T-helper 1 cell treated with Interleukin-12 subunit alpha and Interleukin-12 subunit beta and Interleukin-4 antibody, amounts not matched to agents 30 μg/mL and 1 μg/mL, for 36 hours (primary cell): ENCODE data around the gene CSH1.
"Not testable (repeated sequence)": the region's sequence is repeated elsewhere in the genome, so short reads cannot be mapped to it uniquely, and the experiment has no call there.

Experiments
- H3K27ac Mint-ChIP-seq: one replicate; pipeline ENCODE4 v1.8.0; 2021; ENCODE audit warnings: mild to moderate bottlenecking, mixed read lengths
- H3K27me3 Mint-ChIP-seq: one replicate; pipeline ENCODE4 v1.8.0; 2021; ENCODE audit warnings: low read depth, mixed read lengths
- H3K36me3 Mint-ChIP-seq: one replicate; pipeline ENCODE4 v1.8.0; 2021; ENCODE audit warnings: low read depth, mixed read lengths
- H3K4me1 Mint-ChIP-seq: one replicate; pipeline ENCODE4 v1.8.0; 2021; ENCODE audit warnings: low read depth, mixed read lengths
- H3K4me3 Mint-ChIP-seq: one replicate; pipeline ENCODE4 v1.8.0; 2021; ENCODE audit warnings: mild to moderate bottlenecking, moderate library complexity, mixed read lengths
- H3K9me3 Mint-ChIP-seq: one replicate; pipeline ENCODE4 v1.8.0; 2021; ENCODE audit warnings: mixed read lengths

The CSH1 gene

DNA sequence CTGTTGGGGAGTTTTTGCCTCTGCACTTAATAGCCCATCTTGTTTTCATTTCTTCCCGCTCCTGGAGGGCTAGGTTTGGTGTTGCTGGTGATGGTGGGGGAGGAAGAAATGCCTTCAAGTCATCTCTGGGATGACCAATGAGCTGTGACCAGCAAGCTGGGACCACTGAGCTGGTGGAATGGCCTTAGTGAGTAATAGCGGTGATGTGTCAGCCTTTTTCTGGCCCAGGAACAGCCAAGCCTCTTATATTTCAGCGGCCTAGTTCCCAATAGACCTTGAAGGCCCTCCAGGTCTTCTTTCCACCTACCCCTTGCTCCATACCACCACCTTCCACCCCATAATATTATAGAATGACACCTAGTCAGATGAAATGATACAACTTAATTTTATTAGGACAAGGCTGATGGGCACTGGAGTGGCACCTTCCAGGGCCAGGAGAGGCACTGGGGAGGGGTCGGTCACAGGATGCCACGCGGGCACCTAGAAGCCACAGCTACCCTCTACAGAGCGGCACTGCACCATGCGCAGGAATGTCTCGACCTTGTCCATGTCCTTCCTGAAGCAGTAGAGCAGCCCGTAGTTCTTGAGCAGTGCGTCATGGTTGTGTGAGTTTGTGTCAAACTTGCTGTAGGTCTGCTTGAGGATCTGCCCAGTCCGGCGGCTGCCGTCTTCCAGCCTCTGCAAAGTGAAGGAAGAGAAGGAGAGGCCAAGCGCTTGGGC lies 24.6 kb downstream of the CSH1 start:
- peaks cover 16% of the 10 kb centered on the region for H3K27me3 Mint-ChIP-seq
- H3K27ac Mint-ChIP-seq, H3K4me3 Mint-ChIP-seq, H3K36me3 Mint-ChIP-seq, H3K4me1 Mint-ChIP-seq, H3K9me3 Mint-ChIP-seq: not testable (repeated sequence)

DNA sequence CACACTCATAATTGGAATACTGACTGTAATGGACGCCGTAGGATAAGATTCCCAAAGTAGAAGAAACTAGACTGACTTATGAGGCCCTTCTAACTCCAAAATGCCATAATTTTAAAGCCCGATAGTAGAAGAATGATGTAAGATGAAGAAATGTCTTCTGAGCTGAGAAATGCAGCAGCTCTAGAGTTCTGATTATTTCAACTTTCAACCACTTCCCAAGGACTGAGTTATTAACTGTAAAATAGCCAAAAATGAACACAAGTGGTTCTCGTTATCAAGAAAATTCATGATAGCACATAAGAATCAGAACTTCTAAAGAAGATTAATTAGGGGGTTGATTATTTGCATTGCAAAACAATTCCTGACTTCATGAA lies 26.1 kb downstream of the CSH1 start:
- not testable (repeated sequence) for H3K4me3 Mint-ChIP-seq, H3K36me3 Mint-ChIP-seq, H3K27ac Mint-ChIP-seq, H3K9me3 Mint-ChIP-seq, H3K4me1 Mint-ChIP-seq
- peaks cover 16% of the 10 kb centered on the region for H3K27me3 Mint-ChIP-seq

DNA sequence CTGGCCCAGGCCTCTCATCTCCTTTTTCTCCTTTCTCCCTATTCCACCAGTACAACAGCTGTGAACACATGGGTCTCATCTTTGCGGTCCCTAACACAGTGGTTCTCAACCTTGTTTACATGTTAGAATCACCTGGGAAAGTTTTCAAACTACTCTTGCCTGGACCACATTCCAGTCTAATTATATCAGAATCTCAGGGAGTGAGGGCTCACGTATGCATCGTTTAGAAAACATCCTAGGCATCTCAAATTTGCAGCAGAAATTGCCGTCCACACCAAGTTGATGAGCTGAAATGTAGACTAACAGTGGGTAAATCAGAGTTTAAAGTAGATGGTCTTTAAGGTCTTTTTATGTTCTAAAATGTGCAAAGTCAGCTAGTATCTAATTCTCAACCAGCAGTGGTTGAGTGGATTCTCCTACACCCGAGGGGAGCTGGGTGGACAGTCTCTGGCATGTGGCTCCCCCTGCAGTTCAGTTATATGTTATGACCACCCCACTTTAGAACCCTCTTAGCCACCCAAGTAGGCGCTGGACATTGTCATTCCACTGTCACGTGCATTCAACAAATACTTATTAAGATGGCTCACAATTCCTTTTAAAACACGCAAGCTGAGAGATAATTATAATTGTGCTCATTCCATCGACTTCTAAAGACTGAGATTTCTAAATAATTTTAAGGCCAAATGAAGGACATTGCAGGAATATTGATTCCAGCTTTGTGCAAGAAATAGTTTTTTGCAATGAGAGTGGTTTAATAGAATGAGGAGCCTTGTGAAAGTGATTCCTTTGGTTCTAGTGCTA lies 26.7 kb downstream of the CSH1 start:
- not testable (repeated sequence) for H3K36me3 Mint-ChIP-seq, H3K9me3 Mint-ChIP-seq, H3K27ac Mint-ChIP-seq, H3K4me1 Mint-ChIP-seq, H3K4me3 Mint-ChIP-seq
- H3K27me3 Mint-ChIP-seq, result peaks cover 16% of the 10 kb centered on the region

DNA sequence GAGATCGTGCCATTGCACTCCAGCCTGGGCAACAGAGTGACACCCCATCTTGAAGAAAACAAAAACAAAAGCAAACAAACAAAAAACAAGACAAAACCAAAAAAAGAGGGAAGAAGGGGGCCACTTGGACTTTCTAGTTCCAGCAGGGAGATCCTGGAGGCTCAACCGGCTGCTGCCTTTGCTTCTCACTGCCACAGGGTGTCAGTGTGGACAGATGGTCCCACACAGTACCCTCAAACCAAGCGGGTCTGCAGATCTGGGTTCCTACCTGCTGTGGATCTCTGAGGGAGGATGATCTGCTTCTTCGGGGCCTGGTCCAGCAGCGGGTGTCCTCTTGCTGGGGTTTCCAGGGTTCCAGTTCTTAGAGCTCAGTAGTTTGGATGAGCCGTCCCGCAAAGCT lies 29.7 kb downstream of the CSH1 start:
- not testable (repeated sequence) for H3K4me1 Mint-ChIP-seq, H3K9me3 Mint-ChIP-seq, H3K27ac Mint-ChIP-seq, H3K4me3 Mint-ChIP-seq, H3K36me3 Mint-ChIP-seq
- H3K27me3 Mint-ChIP-seq, result peaks cover 24% of the 10 kb centered on the region

DNA sequence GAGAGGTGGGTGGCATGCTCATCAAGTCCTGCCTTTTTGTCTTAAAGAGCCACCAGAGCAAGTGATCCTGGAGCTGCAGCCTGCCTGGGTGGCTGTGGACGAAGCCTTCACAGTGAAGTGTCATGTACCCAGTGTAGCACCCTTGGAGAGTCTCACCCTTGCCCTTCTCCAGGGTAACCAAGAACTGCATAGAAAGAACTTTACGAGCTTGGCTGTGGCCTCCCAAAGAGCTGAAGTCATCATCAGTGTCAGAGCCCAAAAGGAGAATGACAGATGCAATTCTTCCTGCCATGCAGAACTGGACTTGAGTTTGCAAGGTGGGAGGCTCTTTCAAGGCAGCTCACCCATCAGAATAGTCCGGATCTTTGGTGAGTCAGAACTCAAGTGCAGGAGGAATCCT lies 37.1 kb downstream of the CSH1 start:
- peaks cover 45% of the 10 kb centered on the region for H3K27me3 Mint-ChIP-seq
- no peaks in the 10 kb centered on the region for H3K4me1 Mint-ChIP-seq
- H3K9me3 Mint-ChIP-seq, result no peaks in the 10 kb centered on the region
- H3K27ac Mint-ChIP-seq, result no peak overlapping the region
- no peak overlapping the region for H3K4me3 Mint-ChIP-seq
- H3K36me3 Mint-ChIP-seq, result no peaks in the 10 kb centered on the region

DNA sequence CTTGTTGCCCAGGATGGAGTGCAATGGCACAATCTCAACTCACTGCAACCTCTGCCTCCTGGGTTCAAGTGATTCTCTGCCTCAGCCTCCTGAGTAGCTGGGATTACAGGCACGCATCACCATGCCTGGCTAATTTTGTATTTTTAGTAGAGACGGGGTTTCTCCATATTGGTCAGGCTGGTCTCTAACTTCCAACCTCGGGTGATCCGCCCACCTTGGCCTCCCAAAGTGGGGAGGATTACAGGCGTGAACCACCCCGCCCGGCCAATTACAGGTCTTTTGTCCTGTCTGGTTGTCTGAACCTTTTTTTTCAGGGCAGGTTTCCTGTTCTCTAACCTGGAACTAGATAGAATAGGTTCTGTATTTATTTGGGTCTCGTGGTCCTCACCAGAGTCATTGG lies 39.9 kb downstream of the CSH1 start:
- not testable (repeated sequence) for H3K9me3 Mint-ChIP-seq, H3K4me3 Mint-ChIP-seq, H3K27ac Mint-ChIP-seq, H3K4me1 Mint-ChIP-seq, H3K36me3 Mint-ChIP-seq
- peaks cover 51% of the 10 kb centered on the region for H3K27me3 Mint-ChIP-seq

DNA sequence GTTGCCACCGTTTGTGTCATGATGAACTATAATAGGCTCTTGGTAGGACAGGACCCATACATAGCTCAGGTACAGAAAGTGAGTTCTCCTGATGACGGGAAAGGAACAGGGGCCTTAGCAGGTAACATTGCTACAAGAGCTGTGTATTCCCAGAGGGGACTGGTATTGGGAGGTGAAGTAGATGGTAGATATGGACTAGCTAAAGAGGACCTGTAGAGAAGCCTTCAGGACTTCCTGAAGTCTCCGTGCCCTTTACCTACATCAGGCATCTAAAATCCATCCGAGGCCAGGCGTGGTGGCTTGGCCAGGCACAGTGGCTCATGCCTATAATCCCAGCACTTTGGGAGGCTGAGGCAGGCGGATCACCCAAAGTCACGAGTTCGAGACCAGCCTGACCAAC lies 41.2 kb downstream of the CSH1 start:
- Mint-ChIP-seq H3K27ac (no peak overlapping the region), H3K36me3 (no peaks in the 10 kb centered on the region), H3K9me3 (no peaks in the 10 kb centered on the region), H3K27me3 (peaks cover 52% of the 10 kb centered on the region), H3K4me3 (no peak overlapping the region), H3K4me1 (no peaks in the 10 kb centered on the region)

DNA sequence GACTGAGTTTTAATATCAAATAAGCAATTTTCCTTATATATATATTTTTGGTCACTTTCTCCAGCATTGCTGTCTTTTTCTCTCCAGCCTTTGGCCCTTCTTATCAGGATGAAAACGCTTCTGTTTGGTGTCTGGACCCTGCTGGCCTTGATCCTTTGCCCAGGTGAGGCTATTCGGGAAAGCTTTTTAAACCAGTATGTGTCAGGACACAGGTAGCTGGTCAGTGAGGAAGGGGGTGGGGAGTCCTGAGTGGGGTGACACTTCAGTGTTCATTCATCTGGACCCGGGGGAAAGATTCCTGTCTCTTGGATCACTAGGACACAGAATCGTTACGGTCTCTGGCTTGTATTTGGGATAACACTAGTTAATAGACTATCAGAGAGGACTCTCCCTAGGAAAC lies 41.7 kb downstream of the CSH1 start:
- Mint-ChIP-seq H3K9me3 (no peaks in the 10 kb centered on the region), H3K27ac (no peak overlapping the region), H3K4me1 (peaks cover 2% of the 10 kb centered on the region), H3K4me3 (no peak overlapping the region), H3K36me3 (no peaks in the 10 kb centered on the region), H3K27me3 (peaks cover 50% of the 10 kb centered on the region)

DNA sequence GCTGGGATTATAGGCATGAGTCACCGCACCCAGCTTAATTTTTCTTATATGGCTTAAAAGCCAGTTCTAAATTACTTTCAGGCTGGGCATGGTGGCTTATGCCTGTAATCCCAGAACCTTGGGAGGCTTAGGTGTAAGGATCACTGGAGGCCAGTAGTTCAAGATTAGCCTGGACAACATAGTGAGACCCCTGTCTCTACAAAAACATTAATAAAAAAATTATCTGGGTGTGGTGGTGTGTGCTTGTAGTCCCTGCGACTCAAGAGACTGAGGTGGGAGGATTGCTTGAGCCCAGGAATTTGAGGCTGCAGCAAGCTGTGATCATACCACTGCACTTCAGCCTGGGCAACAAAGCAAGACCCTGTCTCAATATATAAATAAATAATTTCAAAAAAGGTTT lies 43.1 kb downstream of the CSH1 start:
- H3K27ac Mint-ChIP-seq, result no peak overlapping the region
- H3K4me3 Mint-ChIP-seq, result no peak overlapping the region
- H3K9me3 Mint-ChIP-seq, result peaks cover under 1% of the 10 kb centered on the region
- H3K36me3 Mint-ChIP-seq, result peaks cover 5% of the 10 kb centered on the region
- peaks cover 45% of the 10 kb centered on the region for H3K27me3 Mint-ChIP-seq
- peaks cover 11% of the 10 kb centered on the region for H3K4me1 Mint-ChIP-seq

DNA sequence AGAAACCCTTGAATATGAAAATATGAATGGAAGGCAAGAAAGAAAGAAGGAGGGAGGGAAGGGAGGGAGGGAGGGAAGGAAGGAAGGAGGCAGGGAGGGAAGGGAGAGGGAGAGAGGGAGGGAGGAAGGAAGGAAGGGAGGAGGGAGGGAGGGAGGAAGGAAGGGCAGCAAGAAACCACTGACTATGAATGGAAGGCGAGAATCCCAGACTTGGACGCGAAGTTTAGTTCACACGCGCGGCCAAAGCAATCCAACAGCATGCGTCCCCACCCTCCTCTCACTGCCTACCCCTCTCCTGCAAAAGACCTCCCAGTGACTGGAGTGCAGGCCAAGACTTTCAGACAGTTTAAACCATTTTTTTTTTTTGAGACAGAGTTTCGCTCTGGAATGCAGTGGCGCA lies 46.0 kb downstream of the CSH1 start:
- peaks cover 19% of the 10 kb centered on the region for H3K4me1 Mint-ChIP-seq
- H3K36me3 Mint-ChIP-seq, result peaks cover 9% of the 10 kb centered on the region
- no peak overlapping the region for H3K27ac Mint-ChIP-seq
- H3K27me3 Mint-ChIP-seq, result peaks cover 38% of the 10 kb centered on the region
- peaks cover 7% of the 10 kb centered on the region for H3K9me3 Mint-ChIP-seq
- H3K4me3 Mint-ChIP-seq, result no peak overlapping the region

DNA sequence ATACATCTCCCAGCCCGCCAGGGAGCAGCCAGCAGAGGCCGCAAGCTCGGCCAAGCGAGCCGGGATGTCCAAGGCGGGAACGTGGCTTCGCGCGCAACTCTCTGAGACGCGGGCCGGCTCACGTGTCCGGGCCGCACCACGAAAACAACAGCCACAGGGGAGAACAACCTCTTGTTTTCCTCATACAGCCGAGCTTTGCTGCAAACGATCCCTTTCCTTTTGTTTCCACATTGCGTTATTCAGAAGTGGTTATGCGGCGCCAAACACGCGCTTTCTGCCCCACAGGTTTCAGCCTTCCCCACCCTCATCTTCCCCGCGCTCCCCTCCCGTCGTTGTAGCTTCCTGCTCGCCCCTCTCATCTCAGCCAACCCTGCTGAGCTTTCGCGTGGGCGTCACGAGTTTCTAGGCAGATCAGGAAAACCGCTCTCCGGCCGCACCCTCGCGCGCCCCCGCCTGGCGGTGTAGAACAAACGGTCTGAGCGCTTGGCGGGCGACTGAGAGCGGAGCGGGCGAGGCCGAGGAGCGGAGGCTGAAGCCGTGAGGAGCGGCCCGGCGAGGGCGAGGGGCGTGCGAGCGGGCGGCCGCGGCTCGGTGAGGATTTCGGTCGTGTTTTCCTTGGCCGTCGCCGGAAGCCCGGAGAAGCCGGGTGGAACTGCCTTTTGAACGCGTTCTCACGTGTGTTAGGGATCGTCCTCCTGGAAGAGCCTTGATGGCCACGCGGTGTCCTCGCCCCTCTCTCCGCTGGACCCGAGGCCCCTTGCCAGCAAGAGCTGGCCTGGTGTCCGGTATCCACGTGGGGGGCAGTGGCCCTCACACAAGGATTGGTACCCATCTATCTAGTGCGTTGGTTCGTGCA lies 47.3 kb downstream of the CSH1 start:
- peaks cover 24% of the 10 kb centered on the region for H3K27me3 Mint-ChIP-seq
- H3K36me3 Mint-ChIP-seq, result peaks cover 9% of the 10 kb centered on the region
- peak overlapping the region; percentile 81 for H3K4me3 Mint-ChIP-seq
- H3K4me1 Mint-ChIP-seq, result peaks cover 21% of the 10 kb centered on the region
- peak overlapping the region; percentile 96 for H3K27ac Mint-ChIP-seq
- peaks cover 7% of the 10 kb centered on the region for H3K9me3 Mint-ChIP-seq

DNA sequence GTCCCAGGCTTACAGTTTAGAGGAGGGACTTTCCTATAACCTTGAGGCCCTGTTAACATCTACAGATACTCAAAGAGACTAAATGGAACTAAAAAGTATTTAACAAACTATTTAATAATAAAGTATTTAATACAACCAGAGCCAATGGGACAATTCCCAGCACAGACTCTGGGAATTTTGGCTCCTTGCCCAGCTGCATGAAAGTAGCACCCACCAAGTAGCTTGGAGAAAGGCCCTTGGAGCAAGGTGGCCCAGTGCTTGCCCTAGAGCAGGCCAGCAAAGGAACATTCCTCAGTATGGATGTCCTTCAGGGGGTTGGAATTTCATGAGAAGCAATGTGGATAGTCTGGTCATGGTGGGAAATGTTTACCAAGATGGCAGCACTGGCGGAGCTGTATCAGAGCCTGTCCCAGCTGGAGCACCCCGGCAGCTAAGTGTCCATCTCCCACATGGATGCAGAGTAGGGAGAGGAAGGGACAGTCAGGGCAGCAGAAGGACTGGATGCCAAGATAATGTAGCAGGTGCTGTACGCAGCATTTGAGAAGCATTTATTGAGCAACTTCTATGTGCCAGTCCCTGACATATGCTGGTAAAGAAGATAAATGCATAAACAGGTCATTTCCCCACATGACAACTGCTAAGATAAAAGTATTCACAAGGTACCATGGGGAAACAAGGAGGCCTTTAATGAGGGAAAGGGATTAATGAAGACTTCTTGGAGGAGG lies 48.7 kb downstream of the CSH1 start:
- Mint-ChIP-seq H3K36me3 (peaks cover 9% of the 10 kb centered on the region), H3K27me3 (peaks cover 21% of the 10 kb centered on the region), H3K27ac (peak overlapping the region; percentile 62), H3K4me3 (peak overlapping the region; percentile 50), H3K4me1 (peaks cover 22% of the 10 kb centered on the region), H3K9me3 (peaks cover 7% of the 10 kb centered on the region)

DNA sequence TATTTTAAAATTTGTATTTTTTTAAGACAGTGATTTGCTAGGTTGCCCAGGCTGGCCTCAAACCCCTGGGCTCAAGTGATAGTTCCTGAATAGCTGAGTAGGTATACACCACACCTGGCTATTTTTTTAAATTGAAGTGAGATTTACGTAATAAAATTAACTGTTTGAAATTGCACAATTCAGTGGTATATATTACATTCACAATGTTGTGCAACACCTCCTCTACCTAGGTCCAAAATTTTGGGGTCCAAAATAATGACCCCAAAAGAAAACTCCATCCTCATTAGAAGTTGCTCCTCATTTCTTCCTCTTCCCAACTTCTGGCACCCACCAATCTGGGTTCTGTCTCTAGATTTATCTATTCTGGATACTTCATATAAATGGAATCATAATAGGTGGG lies 50.9 kb downstream of the CSH1 start:
- no peak overlapping the region for H3K27ac Mint-ChIP-seq
- H3K4me1 Mint-ChIP-seq, result peaks cover 33% of the 10 kb centered on the region
- H3K36me3 Mint-ChIP-seq, result peaks cover 9% of the 10 kb centered on the region
- no peak overlapping the region for H3K4me3 Mint-ChIP-seq
- H3K27me3 Mint-ChIP-seq, result peaks cover 6% of the 10 kb centered on the region
- peaks cover 7% of the 10 kb centered on the region for H3K9me3 Mint-ChIP-seq
